Motor neuron (in vitro differentiated cells): ENCODE measurements around the gene LGR4. TPM values are rescaled to one million over a fixed set of nuclear protein-coding genes. Genes with fewer than 3 reads are reported as not detected.

Experiments used
- ATAC-seq, 8 experiments: fragments of 200-7000 bp; cut with Tn5 transposase; replicated peaks in 6 of 8; 2 replicates each; pipeline ENCODE4 v1.8.0; 2021; ENCODE audit warnings: mild to moderate bottlenecking in 8 of 8, moderate library complexity in 8 of 8
- H3K27ac ChIP-seq, 2 donors: fragments of 250-450 bp; sonication (Bioruptor Pico); 2 replicates each; pipeline ENCODE4 v1.9.0; 2021; ENCODE audit warnings: antibody characterized with exemption in 2 of 2, mild to moderate bottlenecking in 2 of 2, moderate library complexity in 1 of 2
- H3K4me1 ChIP-seq, 2 donors: fragments of 250-450 bp; sonication (Bioruptor Pico); replicated peaks in 1 of 2; 2 replicates each; pipeline ENCODE4 v1.6.1; 2021; ENCODE audit warnings: antibody characterized with exemption in 2 of 2, mild to moderate bottlenecking in 2 of 2, moderate library complexity in 1 of 2
- H3K4me3 ChIP-seq, 5 donors: fragments of 250-450 bp; sonication (Bioruptor Pico); 2 replicates each; pipeline ENCODE4 v1.9.0; 2021; ENCODE audit warnings: antibody characterized with exemption in 5 of 5, mild to moderate bottlenecking in 5 of 5, moderate library complexity in 4 of 5
- WGBS, 10 experiments: fragments of 450-650 bp; shearing (Covaris generic); methylation state at CpG; one replicate each; pipeline ENCODE4 v1.0.0; 2022; 5-methylcytosine and 5-hydroxymethylcytosine counted together
- in situ Hi-C, 9 experiments: fragments of 400-800 bp; cut with MboI; loops; one replicate each; pipeline ENCODE4 v1.15.0; 2021; ENCODE audit warnings: low sequenced_read_pairs in 9 of 9, low pct_unique_long_range_greater_than_20kb in 2 of 9; ENCODE audit not compliant: unreplicated experiment in 9 of 9
- total RNA-seq, 8 experiments: library from RNA; unstranded; fragments of 300-600 nt; gene quantifications; 2 replicates each; pipeline versions ENCODE4 v1.2.3 to v1.2.4, GENCODE V29; 2022

The LGR4 gene
- total RNA-seq, 8 experiments from 2014 or later, result 22.3 to 79.2 (median 36.7) TPM

DNA sequence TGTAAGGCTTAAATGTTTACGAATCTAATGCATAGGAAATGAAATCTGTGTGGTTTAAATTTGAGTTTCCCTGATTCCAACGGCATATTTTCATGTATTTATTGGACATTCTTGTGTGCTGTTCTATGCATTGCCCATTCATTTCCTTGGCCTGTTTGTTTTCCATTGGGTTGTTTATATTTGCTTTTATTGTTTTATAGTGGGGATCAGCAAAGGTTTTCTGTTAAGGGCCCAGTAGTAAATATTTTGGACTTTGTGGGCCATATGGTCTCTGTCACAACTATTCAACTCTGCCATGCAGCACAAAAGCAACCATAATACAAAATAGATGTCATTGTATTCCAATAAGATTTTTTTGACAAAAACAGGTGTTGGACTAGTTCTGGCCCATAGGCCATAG lies 5.2 kb upstream of the LGR4 start:
- no peak for ATAC-seq
- Histone ChIP-seq H3K4me1 (peaks cover 0 to 4% of the 10 kb centered on the region in 2 donors), H3K4me3 (no peak overlapping the region), H3K27ac (no peak overlapping the region)
- in situ Hi-C loops, result loop anchor here in 8 of 9 experiments (10.0 to 25.0 kb wide), 6 partner anchors 291 to 1191 kb away; no protein-coding TSS in a partner anchor
- WGBS, 10 experiments, result 60 to 100% (median 93%) methylated on average over 1 to 2 of the region's 2 CpGs; no CpG with 5 or more reads in 1 of the 10 experiments

DNA sequence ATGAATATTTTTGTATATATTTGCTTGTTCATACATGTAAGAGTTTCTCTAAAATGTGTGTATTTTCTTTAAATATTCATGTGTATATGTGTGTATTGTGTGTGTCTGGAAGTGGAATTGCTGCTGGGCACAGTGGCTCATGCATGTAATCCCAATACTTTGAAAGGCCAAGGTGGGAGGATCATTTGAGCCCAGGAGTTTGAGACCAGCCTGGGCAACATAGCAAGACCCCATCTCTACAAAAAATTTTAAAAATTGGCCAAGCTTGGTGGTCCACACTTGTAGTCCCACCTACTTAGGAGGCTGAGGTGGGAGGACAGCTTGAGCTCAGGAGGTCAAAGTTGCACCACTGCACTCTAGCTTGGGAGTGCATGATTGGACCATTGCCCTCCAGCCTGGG lies 4.7 kb upstream of the LGR4 start:
- H3K27ac ChIP-seq, result no peak overlapping the region
- no peak for ATAC-seq
- peaks cover 0 to 4% of the 10 kb centered on the region in 2 donors for H3K4me1 ChIP-seq
- H3K4me3 ChIP-seq, result no peak overlapping the region
- in situ Hi-C loops, result loop anchor here in 8 of 9 experiments (10.0 to 25.0 kb wide), 6 partner anchors 290 to 1190 kb away; no protein-coding TSS in a partner anchor

DNA sequence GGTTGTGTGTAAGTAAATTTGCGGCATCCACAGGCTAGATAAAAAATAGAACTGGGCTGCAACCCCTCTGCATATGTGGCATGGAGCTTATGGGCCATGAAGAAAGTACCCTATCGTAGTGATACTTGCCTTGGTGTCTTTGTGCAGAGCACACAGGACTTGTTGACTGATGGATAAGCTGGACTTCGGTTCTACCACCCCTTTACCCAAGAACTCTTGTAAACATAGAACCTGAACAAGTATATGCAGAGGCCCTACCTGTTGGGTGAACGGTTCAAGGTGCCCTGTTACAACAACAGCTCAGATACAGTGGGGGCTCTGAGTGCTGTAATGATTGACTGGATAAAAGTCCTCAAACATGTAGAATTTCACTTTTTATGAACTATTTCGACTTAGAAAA lies 3.0 kb upstream of the LGR4 start:
- WGBS, 10 experiments, result 89 to 100% (median 93%) methylated on average over 1 to 5 of the region's 5 CpGs
- H3K4me1 ChIP-seq, result peaks cover 0 to 4% of the 10 kb centered on the region in 2 donors
- no peak overlapping the region for H3K27ac ChIP-seq
- in situ Hi-C loops, result loop anchor here in 8 of 9 experiments (10.0 to 25.0 kb wide), 6 partner anchors 288 to 1188 kb away; no protein-coding TSS in a partner anchor
- H3K4me3 ChIP-seq, result no peak overlapping the region
- ATAC-seq, result no peak

DNA sequence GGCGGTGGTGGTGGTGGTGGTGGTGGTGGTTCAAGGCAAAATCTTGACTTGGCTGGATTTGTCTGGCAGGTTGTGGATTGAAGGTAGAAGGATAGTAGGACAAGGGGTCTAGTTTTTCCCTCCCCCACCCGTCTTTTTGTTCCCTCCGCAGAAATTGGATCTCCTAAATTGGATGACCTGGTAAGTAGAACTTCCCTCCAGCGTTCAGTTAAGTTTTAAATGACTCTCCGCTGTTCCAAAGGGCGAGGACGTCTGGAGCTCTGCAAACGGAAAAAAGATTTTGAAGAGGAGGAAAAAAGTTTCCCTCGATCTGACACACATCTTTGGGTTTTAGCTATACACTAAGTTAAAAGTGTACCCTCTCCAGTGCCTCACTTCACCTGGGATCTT lies 422 bp upstream of the LGR4 start:
- Histone ChIP-seq H3K4me3 (peak overlapping the region; percentile 80 to 86 (median 84)), H3K4me1 (peaks cover 15 to 19% of the 10 kb centered on the region in 2 donors), H3K27ac (no peak overlapping the region)
- WGBS, 10 experiments, result 0 to 51% (median 41%) methylated on average over 2 to 6 of the region's 9 CpGs; no CpG with 5 or more reads in 5 of the 10 experiments
- in situ Hi-C loops, result loop anchor here in 5 of 9 experiments (10.0 to 25.0 kb wide), 2 partner anchors 111 to 288 kb away; partner anchors contain the start of gene CCDC34 (in 1 of the 5)
- ATAC-seq, result peak in 3 of 8 experiments; percentile 6 to 9 (median 7)

DNA sequence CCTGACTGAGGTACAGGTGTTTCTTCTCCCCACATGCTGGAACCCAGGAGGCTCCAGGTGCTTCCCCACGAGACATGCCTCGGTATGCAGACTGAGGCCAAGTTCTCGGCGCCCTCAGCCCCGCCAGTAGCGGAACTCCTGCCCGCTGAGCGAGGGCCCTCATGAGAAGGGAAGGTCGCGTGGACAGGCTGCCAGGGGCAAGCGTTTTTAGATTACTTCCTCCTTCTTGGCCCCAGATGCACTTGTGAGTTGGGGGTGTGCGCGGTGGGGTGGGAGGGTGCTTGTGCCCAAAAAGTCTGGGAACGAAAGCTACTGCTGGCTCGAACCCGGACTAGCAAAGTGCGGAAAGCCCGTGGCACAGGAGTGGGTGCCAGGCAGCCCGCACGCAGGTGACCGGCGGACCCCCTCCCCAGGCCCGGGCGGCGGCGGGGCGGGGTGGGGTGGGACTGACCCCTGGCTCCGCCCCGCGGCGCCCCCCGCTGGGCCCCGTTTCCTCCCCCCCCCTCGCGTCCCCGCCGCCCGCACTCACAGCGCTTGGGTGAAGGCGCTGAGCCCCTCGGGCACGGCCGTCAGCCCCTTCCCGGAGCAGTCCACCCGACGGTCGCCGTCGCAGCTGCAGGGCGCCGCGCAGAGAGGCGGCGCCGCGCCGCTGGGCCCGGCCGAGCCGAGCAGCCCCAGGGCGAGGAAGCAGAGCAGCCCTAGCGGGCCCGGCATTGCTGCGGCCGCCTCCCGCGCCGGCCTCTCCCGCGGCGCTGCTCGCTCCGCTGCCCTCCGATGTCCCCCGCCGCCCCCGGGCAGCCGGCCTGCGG lies 797 bp downstream of the LGR4 start:
- in situ Hi-C loops, result loop anchor here in 5 of 9 experiments (10.0 to 25.0 kb wide), 2 partner anchors 109 to 287 kb away; partner anchors contain the start of gene CCDC34 (in 1 of the 5)
- ATAC-seq, result peak; percentile 39 to 50 (median 46)
- 0% methylated on average over 1 to 8 of the region's 79 CpGs; no CpG with 5 or more reads in 7 of the 10 experiments for WGBS, 10 experiments
- Histone ChIP-seq H3K4me3 (peak overlapping the region; percentile 80 to 86 (median 84)), H3K27ac (peak overlapping the region; percentile 63 to 87), H3K4me1 (peaks cover 15 to 19% of the 10 kb centered on the region in 2 donors)

DNA sequence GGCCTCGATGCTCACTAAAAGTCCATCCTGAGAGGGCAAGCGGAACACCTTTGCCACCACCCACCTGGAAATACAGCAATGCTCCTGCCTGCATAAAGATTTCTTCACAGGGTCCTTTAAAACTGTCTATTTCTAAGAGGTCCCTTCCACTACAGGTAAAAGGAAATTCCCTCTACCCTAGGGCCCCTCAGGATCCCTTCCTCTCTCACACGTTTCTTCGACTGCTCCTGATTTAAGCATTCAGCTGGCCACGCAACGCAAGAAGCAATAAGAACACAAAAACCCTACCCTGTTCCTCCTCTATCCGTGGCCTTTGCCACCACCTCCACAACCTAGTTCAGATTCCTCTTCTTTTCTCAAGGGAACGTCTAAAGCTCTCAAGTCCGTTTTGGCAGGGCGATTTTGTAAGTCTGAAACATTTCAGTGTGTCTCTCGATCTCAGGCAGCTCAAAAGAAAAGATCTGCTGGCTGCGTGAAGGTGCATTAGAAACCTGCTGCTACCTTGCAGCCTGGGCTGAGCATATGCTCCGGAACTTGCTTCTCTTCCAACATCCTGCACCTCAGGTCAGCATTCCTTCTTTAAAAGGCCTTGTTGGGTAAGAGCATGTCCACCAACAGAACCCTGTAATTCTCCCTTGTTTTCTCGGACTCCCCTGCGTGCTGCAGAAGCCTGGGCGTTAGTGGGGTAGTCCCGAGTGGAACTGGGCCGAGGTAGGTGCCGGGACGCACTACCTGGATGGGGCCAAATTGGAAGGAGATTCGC lies 1.6 kb downstream of the LGR4 start:
- in situ Hi-C loops, result loop anchor here in 5 of 9 experiments (10.0 to 25.0 kb wide), 2 partner anchors 109 to 286 kb away; partner anchors contain the start of gene CCDC34 (in 1 of the 5)

DNA sequence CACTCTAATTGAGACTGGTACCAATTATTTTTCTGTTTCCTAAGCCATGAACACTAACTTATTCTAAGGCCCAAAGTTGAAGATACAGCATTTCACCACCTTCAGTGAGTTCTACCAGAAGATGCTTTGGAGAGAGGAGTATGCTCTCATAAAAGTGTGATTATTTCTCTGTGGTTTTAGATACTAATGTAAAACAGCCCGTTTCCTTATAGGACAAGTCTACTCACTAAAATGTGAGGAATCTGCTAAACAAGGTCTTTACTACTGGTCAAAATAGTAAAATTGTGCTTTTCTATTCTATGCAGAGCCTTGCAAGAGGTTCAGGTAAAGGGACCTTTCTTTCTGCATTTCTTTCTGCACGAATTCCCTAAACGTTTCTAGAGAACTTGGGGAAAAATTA lies 2.4 kb downstream of the LGR4 start:
- in situ Hi-C loops, result loop anchor here in 5 of 9 experiments (10.0 to 25.0 kb wide), 2 partner anchors 108 to 285 kb away; partner anchors contain the start of gene CCDC34 (in 1 of the 5)
- WGBS, 10 experiments, result 8 to 55% (median 23%) methylated on average over 2 to 3 of the region's 3 CpGs
- no peak for ATAC-seq
- peaks cover 25 to 29% of the 10 kb centered on the region in 2 donors for H3K4me1 ChIP-seq
- H3K4me3 ChIP-seq, result peak overlapping the region; percentile 80 to 86 (median 84)
- H3K27ac ChIP-seq, result no peak overlapping the region

More for the DNA sequence above, 1.6 kb downstream of the LGR4 start:
- no peak for ATAC-seq
- Histone ChIP-seq H3K27ac (peak overlapping the region in 1 of 2 donors; percentile 87), H3K4me1 (peaks cover 19 to 21% of the 10 kb centered on the region in 2 donors), H3K4me3 (peak overlapping the region; percentile 80 to 86 (median 84))
- 0 to 94% (median 7%) methylated on average over 3 to 16 of the region's 21 CpGs; no CpG with 5 or more reads in 1 of the 10 experiments for WGBS, 10 experiments

DNA sequence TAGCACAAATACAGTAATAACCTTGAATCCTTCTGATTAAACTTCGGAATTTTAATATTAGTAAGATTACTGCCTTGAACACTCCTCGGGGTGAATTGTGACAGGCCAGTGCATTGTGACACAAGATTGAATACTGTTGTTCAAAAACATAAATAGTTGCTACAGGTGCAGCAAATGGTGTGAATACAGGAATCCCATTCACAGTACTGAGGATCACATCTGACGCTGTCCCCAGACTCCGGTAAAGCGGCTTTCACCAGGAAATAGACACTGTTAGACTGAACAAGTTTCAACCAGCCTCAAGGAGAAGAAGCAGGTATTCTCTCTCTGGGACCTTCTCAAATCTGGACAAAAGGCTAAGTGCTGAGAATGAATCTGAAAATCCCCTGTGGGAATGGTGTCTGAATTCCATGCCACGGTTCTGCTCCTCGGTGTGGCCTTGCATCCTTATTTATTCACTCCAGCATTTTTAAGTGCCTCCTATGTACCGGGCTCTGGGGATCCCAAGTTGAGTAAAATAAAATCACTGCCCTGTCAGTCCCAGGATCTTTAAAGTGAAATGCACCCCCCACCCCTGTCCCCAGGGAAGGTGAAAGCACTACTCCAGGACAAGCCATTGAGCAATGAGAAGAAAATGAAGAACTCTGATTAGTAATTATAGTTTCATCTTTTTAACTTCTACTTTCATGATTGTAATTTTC lies 3.4 kb downstream of the LGR4 start:
- H3K4me1 ChIP-seq, result peaks cover 33% of the 10 kb centered on the region in 2 donors
- 20 to 100% (median 61%) methylated on average over 1 to 7 of the region's 8 CpGs; no CpG with 5 or more reads in 2 of the 10 experiments for WGBS, 10 experiments
- no peak overlapping the region for H3K27ac ChIP-seq
- in situ Hi-C loops, result loop anchor here in 2 of 9 experiments (10.0 to 25.0 kb wide), 2 partner anchors 107 to 284 kb away; partner anchors contain the start of gene CCDC34 (in 1 of the 2)
- H3K4me3 ChIP-seq, result peak overlapping the region; percentile 80 to 86 (median 84)
- no peak for ATAC-seq

DNA sequence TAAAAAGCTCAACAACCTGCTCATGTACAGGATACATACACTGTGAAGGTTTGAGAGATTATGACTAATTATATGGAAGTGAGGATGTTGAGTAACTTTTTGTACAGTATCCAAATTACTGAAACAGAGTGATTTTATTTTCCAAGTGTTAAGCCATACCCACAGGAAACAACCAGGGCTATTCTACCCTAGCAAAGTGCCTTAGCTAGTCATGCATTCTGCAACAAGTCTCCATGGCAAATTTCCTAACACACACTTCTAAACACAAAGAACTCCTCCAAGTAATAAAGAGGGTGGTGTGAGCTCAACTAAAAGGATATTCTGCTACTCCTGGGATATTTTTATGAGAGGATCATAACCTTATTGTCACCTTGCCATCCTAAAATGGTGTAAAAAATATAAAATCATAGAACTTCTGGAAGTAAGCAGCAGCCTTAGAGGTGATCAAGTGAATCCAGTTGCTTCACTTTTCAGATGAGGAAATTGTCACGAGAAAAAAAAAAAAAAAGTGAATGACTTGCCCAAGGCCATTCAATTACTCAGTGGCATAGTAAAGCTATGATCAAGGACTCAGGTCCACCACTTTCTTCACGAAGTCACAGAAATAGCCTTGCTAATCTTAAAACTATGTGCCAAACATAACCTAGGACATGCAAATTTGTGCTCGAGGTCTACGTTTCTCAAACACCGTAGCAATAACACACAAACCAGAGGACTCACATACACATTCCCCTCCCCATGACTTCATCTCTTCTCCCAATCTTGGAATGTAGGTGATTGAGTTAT lies 4.2 kb downstream of the LGR4 start:
- Histone ChIP-seq H3K4me3 (peak overlapping the region in 4 of 5 donors; percentile 80 to 86 (median 82)), H3K4me1 (peaks cover 33 to 37% of the 10 kb centered on the region in 2 donors), H3K27ac (no peak overlapping the region)
- in situ Hi-C loops, result loop anchor here in 2 of 9 experiments (10.0 to 25.0 kb wide), 2 partner anchors 106 to 284 kb away; partner anchors contain the start of gene CCDC34 (in 1 of the 2)
- peak in 1 of 8 experiments; percentile 8 for ATAC-seq
- 0 to 83% (median 14%) methylated on average over 1 to 5 of the region's 5 CpGs; no CpG with 5 or more reads in 2 of the 10 experiments for WGBS, 10 experiments

DNA sequence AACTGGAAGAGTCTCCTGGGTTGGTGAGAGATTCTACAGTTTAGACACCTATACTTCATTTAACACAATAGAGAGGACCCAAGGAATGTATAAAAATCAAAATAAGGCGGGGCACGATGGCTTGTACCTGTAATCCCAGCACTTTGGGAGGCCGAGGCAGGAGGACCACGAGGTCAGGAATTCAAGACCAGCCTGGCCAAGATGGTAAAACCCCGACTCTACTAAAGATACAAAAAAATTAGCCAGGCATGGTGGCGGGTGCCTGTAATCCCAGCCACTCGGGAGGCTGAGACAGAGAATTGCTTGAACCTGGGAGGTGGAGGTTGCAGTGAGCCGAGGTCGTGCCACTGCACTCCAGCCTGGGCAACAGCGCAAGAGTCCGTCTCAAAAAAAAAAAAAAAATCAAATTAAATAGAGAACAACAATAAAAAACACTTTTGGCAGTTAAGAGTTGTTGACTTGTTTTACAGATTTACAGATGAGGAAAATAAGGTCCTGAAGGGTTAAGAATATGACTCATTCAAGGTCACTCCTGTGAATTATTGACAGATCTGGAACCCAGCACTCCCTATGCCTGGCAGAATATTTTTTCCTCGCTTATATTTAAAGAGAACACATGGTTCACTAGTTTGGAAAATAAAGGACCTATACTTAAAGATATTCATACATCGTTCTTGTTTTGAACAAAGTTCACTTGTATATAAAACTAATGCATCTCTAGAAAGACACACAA lies 5.2 kb downstream of the LGR4 start:
- Histone ChIP-seq H3K4me1 (peaks cover 33 to 36% of the 10 kb centered on the region in 2 donors), H3K4me3 (no peak overlapping the region), H3K27ac (no peak overlapping the region)
- 71 to 100% (median 94%) methylated on average over 1 to 12 of the region's 13 CpGs for WGBS, 10 experiments
- in situ Hi-C loops, result loop anchor here in 2 of 9 experiments (10.0 to 25.0 kb wide), 2 partner anchors 105 to 283 kb away; partner anchors contain the start of gene CCDC34 (in 1 of the 2)
- ATAC-seq, result no peak

DNA sequence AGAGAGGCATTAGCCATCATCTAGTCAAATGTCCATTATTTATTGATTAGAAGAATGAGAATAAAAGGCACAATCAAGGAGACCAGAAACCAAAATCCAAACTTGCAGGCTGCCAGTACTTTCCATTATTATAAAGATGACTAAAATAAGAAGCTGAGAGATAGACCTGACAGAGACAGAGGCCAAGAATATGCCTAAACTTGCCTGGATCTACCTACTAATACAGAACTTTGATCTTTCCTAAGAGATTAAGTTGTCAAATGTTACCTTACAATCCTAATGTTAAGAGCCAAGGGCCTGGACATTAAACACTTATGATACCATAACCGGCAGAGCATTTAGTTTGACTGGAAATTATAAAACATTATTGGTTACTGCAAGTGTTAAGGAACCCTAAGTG lies 6.2 kb downstream of the LGR4 start:
- H3K27ac ChIP-seq, result no peak overlapping the region
- peaks cover 35 to 42% of the 10 kb centered on the region in 2 donors for H3K4me1 ChIP-seq

More for the DNA sequence above, 6.2 kb downstream of the LGR4 start:
- no peak overlapping the region for H3K4me3 ChIP-seq
- 50 to 100% (median 90%) methylated on average over 1 of the region's 1 CpG; no CpG with 5 or more reads in 3 of the 10 experiments for WGBS, 10 experiments
- in situ Hi-C loops, result loop anchor here in 2 of 9 experiments (10.0 to 25.0 kb wide), 2 partner anchors 104 to 282 kb away; partner anchors contain the start of gene CCDC34 (in 1 of the 2)
- ATAC-seq, result no peak
